Testis (tissue), 3 donors: ENCODE measurements around the gene LRRC37B. TPM values are rescaled to one million over a fixed set of nuclear protein-coding genes. Genes with fewer than 3 reads are reported as not detected.

Experiments used
- DNase-seq: peaks from one replicate; pipeline ENCODE4 v3.0.0-alpha.2; 2019
- H3K27ac ChIP-seq, 2 donors: fragments of 200-600 bp; sonication (generic); one replicate each; pipeline ENCODE4 v1.5.1; 2019
- H3K27me3 ChIP-seq: fragments of 200-600 bp; sonication (generic); one replicate; pipeline ENCODE4 v1.5.1; 2019
- H3K36me3 ChIP-seq: fragments of 200-600 bp; sonication (generic); one replicate; pipeline ENCODE4 v1.5.1; 2017; ENCODE audit warnings: low read depth; ENCODE audit errors: missing control alignments
- H3K4me1 ChIP-seq: fragments of 200-600 bp; sonication (generic); one replicate; pipeline ENCODE4 v1.5.1; 2019
- H3K4me3 ChIP-seq, 2 donors: fragments of 200-600 bp; sonication (generic); one replicate each; pipeline ENCODE4 v1.5.1; 2017 to 2019
- H3K9me3 ChIP-seq: fragments of 200-600 bp; sonication (generic); one replicate; pipeline ENCODE4 v1.5.1; 2017
- POLR2A ChIP-seq: fragments of 450-650 bp; IDR thresholded peaks from one replicate; pipeline ENCODE4 v1.6.1; 2017; ENCODE audit warnings: antibody characterized with exemption, mild to moderate bottlenecking, moderate library complexity
- WGBS, 2 donors: methylation state at CpG; one replicate each; pipeline ENCODE4 v1.1.5; 2018; 5-methylcytosine and 5-hydroxymethylcytosine counted together
- intact Hi-C: fragments of 100-400 bp; cut with DNase I; formaldehyde crosslinking; loops from one replicate; pipeline ENCODE4 v1.15.1; 2023; ENCODE audit warnings: low total_unique reads
- polyA plus RNA-seq: library from polyadenylated mRNA; stranded (reverse); fragments of 350-450 nt; fragmentation: Illumina TruSeq; extraction: RNeasy Lipid Tissue Mini Kit (QIAGEN cat#74804); gene quantifications from one replicate; pipeline ENCODE4 v1.2.3, GENCODE V29; 2014; ENCODE audit warnings: low read depth, low replicate concordance; ENCODE audit not compliant: insufficient read depth
- total RNA-seq, 2 donors: library from RNA; depleted of rRNA; stranded (reverse); fragments of >200 nt; gene quantifications; one replicate each; pipeline ENCODE4 v1.2.3, GENCODE V29; 2016
- TF ChIP-seq, protein P1 (sequence below), 3 experiments: fragments of 450-650 bp in 2 of 3; fragments of 200-600 bp in 1 of 3; sonication (generic) in 1 of 3; IDR thresholded peaks; one replicate each; pipeline ENCODE4 v1.5.1; 2016 to 2019; ENCODE audit warnings: antibody characterized with exemption in 3 of 3, mild to moderate bottlenecking in 2 of 3, moderate library complexity in 1 of 3

Gene LRRC37B
- total and polyA plus RNA-seq, 3 donors from 2014 or later = 35.6 to 53.4 (median 37.8) TPM

DNA sequence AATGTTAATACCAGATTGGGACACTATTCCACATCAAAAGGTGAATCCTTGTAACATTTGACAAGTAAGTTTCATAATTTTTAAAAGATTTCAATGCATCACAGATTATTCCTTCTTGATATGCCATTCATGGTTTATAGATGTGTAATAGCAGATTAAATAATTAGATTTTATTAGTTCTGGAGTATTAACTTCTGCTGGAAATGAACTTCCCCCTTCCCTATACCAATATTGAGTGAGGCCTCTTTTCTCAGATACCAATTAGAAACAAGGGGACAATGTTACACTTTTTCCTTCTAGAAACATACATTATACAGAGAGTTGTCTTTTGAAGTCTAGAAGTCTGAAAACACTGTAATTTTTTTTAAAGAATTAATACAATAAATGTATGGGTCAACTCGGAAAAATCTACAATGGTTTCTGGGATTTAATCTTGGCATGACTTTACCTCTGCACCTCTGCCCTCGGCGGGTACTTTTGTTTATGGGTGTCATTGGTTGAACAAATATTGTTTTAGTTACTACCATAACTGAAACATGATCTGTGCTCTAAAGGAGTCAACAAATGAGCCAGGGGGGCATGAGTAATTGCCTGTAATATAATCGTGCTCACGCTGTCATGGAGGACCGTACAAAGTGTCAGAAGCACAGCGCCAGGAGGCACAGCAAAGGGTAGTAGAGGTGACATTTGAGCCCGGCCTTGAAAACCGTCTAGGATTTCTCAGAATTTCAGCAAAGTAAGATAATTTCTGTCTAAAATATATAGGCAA, 8.2 kb downstream of the LRRC37B start:
- WGBS, 2 donors = 82 to 84% methylated on average over 9 of the region's 9 CpGs
- DNase-seq = no peak
- Histone ChIP-seq H3K36me3 (no peaks in the 10 kb centered on the region), H3K9me3 (no peaks in the 10 kb centered on the region), H3K27me3 (no peaks in the 10 kb centered on the region), H3K27ac (no peak overlapping the region), H3K4me3 (no peak overlapping the region), H3K4me1 (no peaks in the 10 kb centered on the region)
- intact Hi-C loops = no loop called here
- TF ChIP-seq, protein P1, sequence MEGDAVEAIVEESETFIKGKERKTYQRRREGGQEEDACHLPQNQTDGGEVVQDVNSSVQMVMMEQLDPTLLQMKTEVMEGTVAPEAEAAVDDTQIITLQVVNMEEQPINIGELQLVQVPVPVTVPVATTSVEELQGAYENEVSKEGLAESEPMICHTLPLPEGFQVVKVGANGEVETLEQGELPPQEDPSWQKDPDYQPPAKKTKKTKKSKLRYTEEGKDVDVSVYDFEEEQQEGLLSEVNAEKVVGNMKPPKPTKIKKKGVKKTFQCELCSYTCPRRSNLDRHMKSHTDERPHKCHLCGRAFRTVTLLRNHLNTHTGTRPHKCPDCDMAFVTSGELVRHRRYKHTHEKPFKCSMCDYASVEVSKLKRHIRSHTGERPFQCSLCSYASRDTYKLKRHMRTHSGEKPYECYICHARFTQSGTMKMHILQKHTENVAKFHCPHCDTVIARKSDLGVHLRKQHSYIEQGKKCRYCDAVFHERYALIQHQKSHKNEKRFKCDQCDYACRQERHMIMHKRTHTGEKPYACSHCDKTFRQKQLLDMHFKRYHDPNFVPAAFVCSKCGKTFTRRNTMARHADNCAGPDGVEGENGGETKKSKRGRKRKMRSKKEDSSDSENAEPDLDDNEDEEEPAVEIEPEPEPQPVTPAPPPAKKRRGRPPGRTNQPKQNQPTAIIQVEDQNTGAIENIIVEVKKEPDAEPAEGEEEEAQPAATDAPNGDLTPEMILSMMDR (IDR thresholded peaks at IDR 0.05) = no peak
- TF ChIP-seq POLR2A = no peak

GRCh38 chr17:32016231-32016630, 9.0 kb downstream of the LRRC37B start:
- Histone ChIP-seq H3K4me3 (no peak overlapping the region), H3K4me1 (no peaks in the 10 kb centered on the region), H3K36me3 (no peaks in the 10 kb centered on the region), H3K27ac (no peak overlapping the region), H3K27me3 (no peaks in the 10 kb centered on the region), H3K9me3 (no peaks in the 10 kb centered on the region)
- intact Hi-C loops = no loop called here
- WGBS, 2 donors = 90 to 93% methylated on average over 7 of the region's 7 CpGs
- DNase-seq = no peak
- TF ChIP-seq, protein P1 (IDR thresholded peaks at IDR 0.05) = no peak
- TF ChIP-seq POLR2A = no peak

DNA sequence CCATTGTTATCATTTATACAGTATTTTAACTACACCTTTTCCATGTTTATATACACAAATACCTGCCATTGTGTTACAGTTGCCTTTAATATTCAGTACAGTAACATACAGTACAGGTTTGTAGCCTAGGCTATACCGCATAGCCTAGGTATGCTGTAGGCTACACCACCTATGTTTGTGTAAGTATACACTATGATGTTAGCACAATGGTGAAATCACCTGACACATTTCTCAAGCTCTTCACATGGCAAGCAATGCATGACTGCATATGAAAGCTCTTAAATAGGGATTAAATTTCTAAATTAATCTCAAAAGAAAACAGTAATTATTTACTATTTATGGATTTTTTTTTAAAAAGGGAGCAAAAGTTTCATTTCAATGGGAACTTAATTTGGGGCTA, 12.0 kb downstream of the LRRC37B start:
- H3K27me3 ChIP-seq = no peaks in the 10 kb centered on the region
- no peaks in the 10 kb centered on the region for H3K9me3 ChIP-seq
- DNase-seq = no peak
- H3K4me3 ChIP-seq = no peak overlapping the region
- H3K4me1 ChIP-seq = no peaks in the 10 kb centered on the region
- H3K27ac ChIP-seq = no peak overlapping the region
- intact Hi-C loops = no loop called here
- WGBS, 2 donors = 88% methylated on average over 1 of the region's 1 CpG
- no peak for TF ChIP-seq POLR2A
- TF ChIP-seq, protein P1 (IDR thresholded peaks at IDR 0.05) = no peak
- no peaks in the 10 kb centered on the region for H3K36me3 ChIP-seq

- H3K4me1 ChIP-seq = no peaks in the 10 kb centered on the region
- no peaks in the 10 kb centered on the region for H3K36me3 ChIP-seq
- TF ChIP-seq, protein P1 (IDR thresholded peaks at IDR 0.05) = no peak
- TF ChIP-seq POLR2A = no peak
- no peak overlapping the region for H3K27ac ChIP-seq
- intact Hi-C loops = no loop called here
- H3K9me3 ChIP-seq = no peaks in the 10 kb centered on the region
- H3K27me3 ChIP-seq = no peaks in the 10 kb centered on the region
- H3K4me3 ChIP-seq = no peak overlapping the region
- no peak for DNase-seq
- 89 to 92% methylated on average over 12 to 15 of the region's 16 CpGs for WGBS, 2 donors
These were observed 13.9 kb downstream of the LRRC37B start for GRCh38 chr17:32020943-32021614.
